Fibroblast of lung (primary cell): ENCODE measurements around the gene NPTX1. TPM values are rescaled to one million over a fixed set of nuclear protein-coding genes. Genes with fewer than 3 reads are reported as not detected.
A peak's percentile ranks its signal among the peaks of the same experiment; 100 is the strongest.

ENCODE experiments used
- DNase-seq, 2 donors: peaks; one replicate each; pipeline versions ENCODE4 v3.0.0 to v3.0.0-alpha.2; 2010; ENCODE audit warnings: low read depth in 2 of 2
- H2AFZ ChIP-seq: 2 replicates; pipeline ENCODE4 v1.5.1; 2012; ENCODE audit warnings: low read length, control low read depth, inconsistent platforms
- H3K27ac ChIP-seq: 2 replicates; pipeline ENCODE4 v1.5.1; 2011; ENCODE audit warnings: low read length, control low read depth; ENCODE audit not compliant: insufficient read depth
- H3K27me3 ChIP-seq: 2 replicates; pipeline ENCODE4 v1.5.1; 2011; ENCODE audit warnings: mild to moderate bottlenecking, low read length; ENCODE audit not compliant: control insufficient read depth, insufficient read depth
- H3K36me3 ChIP-seq: 2 replicates; pipeline ENCODE4 v1.5.1; 2011; ENCODE audit warnings: low read length; ENCODE audit not compliant: control insufficient read depth, insufficient read depth
- H3K4me1 ChIP-seq: 2 replicates; pipeline ENCODE4 v1.5.1; 2011; ENCODE audit warnings: low read length; ENCODE audit not compliant: control insufficient read depth, insufficient read depth; ENCODE audit errors: extremely low read depth
- H3K4me2 ChIP-seq: 2 replicates; pipeline ENCODE4 v1.5.1; 2011; ENCODE audit warnings: low read length, control low read depth; ENCODE audit not compliant: insufficient read depth; ENCODE audit errors: extremely low read depth
- H3K4me3 ChIP-seq, 4 experiments: fragments of 200-600 bp in 1 of 4; sonication (generic) in 1 of 4; replicated peaks in 1 of 4; 2 replicates each; pipeline ENCODE4 v1.5.1; 2011 to 2016; ENCODE audit warnings: low read length in 4 of 4, low read depth in 3 of 4, mild to moderate bottlenecking in 3 of 4, control low read depth in 2 of 4, inconsistent platforms in 1 of 4, mixed read lengths in 1 of 4; ENCODE audit not compliant: insufficient read depth in 1 of 4; ENCODE audit errors: control extremely low read depth in 1 of 4
- H3K79me2 ChIP-seq: 2 replicates; pipeline ENCODE4 v1.5.1; 2012; ENCODE audit warnings: mild to moderate bottlenecking, low read length, inconsistent platforms; ENCODE audit not compliant: control insufficient read depth, insufficient read depth
- H3K9ac ChIP-seq: 2 replicates; pipeline ENCODE4 v1.5.1; 2011; ENCODE audit warnings: mild to moderate bottlenecking, low read length, control low read depth; ENCODE audit not compliant: insufficient read depth
- H3K9me3 ChIP-seq: 2 replicates; pipeline ENCODE4 v1.5.1; 2012; ENCODE audit warnings: low read depth, low read length; ENCODE audit not compliant: control insufficient read depth, insufficient read depth
- H4K20me1 ChIP-seq: 2 replicates; pipeline ENCODE4 v1.5.1; 2011; ENCODE audit warnings: low read length; ENCODE audit not compliant: control insufficient read depth, insufficient read depth; ENCODE audit errors: extremely low read depth
- EZH2 ChIP-seq: IDR thresholded peaks from 2 replicates; pipeline ENCODE4 v1.5.1; 2012; ENCODE audit warnings: low read length, control low read depth, mild to moderate bottlenecking; ENCODE audit errors: missing control alignments
- polyA plus RNA-seq, 2 donors: library from polyadenylated mRNA; depleted of rRNA in 1 of 2; stranded (reverse) in 1 of 2; unstranded in 1 of 2; fragments of >200 nt; gene quantifications; 2 replicates each; pipeline ENCODE4 v1.2.1, GENCODE V29; 2011 to 2012; ENCODE audit warnings: missing spikeins in 1 of 2
- total RNA-seq: library from RNA; depleted of rRNA; stranded (reverse); fragments of >200 nt; gene quantifications from 2 replicates; pipeline ENCODE4 v1.2.1, GENCODE V29; 2014
- TF ChIP-seq, protein P1 (sequence below), 2 donors: IDR thresholded peaks in 1 of 2; conservative IDR thresholded peaks in 1 of 2; 1 replicate in 1 of 2; 2 replicates in 1 of 2; pipeline ENCODE4 v1.5.1; 2011 to 2012; ENCODE audit warnings: low read length in 2 of 2, control low read depth in 1 of 2, inconsistent platforms in 1 of 2, low read depth in 1 of 2, mild to moderate bottlenecking in 1 of 2

Gene NPTX1
- total and polyA plus RNA-seq, 2 donors (not counting 1 experiment from before 2014, with no cell fraction given) = 14.9 to 31.2 TPM

DNA sequence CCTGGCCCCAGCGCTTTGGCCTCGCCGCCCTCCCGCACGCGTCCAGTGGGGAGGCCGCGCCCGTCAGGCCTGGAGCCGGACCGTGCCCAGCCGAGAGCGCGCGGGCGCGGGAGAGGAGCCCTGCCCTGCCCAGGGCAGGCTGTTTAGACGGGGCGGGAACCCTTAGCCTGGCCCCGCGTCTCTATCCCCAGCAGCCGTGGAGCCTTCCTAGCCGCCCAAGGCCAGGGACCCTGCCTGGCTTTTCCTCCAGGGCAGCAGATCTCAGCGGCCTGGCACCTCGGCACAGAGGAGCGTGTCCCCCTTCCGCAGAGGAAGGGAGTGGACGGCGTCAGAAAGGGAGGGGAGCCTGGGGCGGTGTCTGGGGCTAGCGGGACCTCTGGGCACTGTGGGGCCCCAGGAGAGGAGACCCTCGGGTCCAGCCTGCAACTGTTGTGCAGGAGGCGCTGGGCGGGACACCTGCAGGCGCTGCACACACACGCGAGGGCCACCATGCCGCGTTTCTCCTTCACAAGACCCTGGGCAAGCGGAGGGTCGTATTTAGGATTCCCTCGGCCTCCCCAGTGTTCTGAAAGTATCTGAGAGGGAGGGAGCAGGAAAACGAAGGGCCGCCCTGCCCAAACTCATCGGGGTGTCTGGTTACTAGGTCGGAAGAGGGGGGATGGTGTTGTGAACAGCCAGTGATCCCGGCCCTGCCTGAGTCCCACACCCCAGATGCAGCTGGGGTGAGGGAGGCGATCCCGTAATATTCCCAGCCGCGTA is 2.3 kb upstream of the NPTX1 start:
- Histone ChIP-seq H3K79me2 (peaks cover 18% of the 10 kb centered on the region), H3K9ac (no peak overlapping the region), H3K4me2 (peak overlapping the region; percentile 75), H4K20me1 (no peaks in the 10 kb centered on the region), H3K4me1 (peaks cover 3% of the 10 kb centered on the region), H2AFZ (no peak overlapping the region), H3K4me3 (peak overlapping the region in 1 of 4 experiments; percentile 42), H3K9me3 (no peaks in the 10 kb centered on the region), H3K27me3 (peaks cover 33% of the 10 kb centered on the region), H3K36me3 (no peaks in the 10 kb centered on the region), H3K27ac (no peak overlapping the region)
- DNase-seq = no peak
- TF ChIP-seq EZH2 = peak; percentile 10
- TF ChIP-seq, protein P1, sequence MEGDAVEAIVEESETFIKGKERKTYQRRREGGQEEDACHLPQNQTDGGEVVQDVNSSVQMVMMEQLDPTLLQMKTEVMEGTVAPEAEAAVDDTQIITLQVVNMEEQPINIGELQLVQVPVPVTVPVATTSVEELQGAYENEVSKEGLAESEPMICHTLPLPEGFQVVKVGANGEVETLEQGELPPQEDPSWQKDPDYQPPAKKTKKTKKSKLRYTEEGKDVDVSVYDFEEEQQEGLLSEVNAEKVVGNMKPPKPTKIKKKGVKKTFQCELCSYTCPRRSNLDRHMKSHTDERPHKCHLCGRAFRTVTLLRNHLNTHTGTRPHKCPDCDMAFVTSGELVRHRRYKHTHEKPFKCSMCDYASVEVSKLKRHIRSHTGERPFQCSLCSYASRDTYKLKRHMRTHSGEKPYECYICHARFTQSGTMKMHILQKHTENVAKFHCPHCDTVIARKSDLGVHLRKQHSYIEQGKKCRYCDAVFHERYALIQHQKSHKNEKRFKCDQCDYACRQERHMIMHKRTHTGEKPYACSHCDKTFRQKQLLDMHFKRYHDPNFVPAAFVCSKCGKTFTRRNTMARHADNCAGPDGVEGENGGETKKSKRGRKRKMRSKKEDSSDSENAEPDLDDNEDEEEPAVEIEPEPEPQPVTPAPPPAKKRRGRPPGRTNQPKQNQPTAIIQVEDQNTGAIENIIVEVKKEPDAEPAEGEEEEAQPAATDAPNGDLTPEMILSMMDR (conservative IDR thresholded peaks at IDR 0.05 in 1 of 2, IDR thresholded peaks at IDR 0.05 in 1 of 2; ENCODE audit: low read depth in 1 of 2, low read length in 2 of 2) = no peak

DNA sequence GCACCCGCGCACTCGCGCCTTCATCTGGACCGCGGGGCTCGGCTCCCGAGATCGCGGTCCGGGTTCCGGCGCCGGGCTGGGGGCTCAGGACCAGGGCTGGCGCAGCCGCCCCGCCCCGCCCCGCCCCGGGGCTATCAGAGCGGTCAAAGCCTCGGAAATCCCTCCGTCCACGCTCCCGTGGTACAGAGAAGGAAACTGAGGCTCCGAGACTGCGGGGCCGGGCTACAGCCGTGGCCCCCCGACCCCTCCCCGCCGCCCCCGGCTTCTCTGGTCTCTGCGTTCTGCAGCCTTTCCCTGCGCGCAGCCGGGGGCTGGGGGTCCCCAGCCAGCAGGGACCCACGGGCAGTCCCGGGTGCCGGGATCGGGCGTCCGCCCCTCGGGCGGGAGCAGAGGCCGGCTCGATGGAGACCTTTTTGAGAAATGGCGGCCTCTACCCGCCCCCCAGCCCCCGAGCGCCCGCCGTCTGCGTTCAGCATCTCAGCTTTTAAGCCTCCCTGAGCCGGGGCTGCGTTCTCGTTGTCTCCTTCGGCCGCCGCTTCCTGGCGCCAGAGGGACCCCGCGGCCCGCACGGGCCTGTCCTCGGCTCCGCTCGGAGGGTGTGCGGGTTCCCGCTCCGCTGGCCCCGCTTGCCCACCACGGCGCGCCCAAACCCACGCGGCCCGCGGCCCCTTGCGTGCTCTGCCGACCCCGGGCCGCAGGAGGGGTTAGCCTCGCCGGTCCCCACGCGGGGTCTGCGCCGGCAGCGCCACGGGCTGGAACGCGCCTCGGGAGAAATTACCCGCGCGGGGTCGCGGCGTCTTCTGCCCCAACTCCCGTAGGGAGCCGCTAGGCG is 1.5 kb upstream of the NPTX1 start:
- Histone ChIP-seq H3K4me2 (peak overlapping the region; percentile 75), H3K9ac (no peak overlapping the region), H3K79me2 (peaks cover 22% of the 10 kb centered on the region), H3K9me3 (no peaks in the 10 kb centered on the region), H3K4me1 (peaks cover 3% of the 10 kb centered on the region), H3K27me3 (peaks cover 33% of the 10 kb centered on the region), H3K36me3 (peaks cover 3% of the 10 kb centered on the region), H2AFZ (no peak overlapping the region), H3K27ac (no peak overlapping the region), H3K4me3 (peak overlapping the region in 3 of 4 experiments; percentile 14 to 42 (median 21)), H4K20me1 (no peaks in the 10 kb centered on the region)
- peak; percentile 46 to 49 for DNase-seq
- TF ChIP-seq, protein P1 (conservative IDR thresholded peaks at IDR 0.05 in 1 of 2, IDR thresholded peaks at IDR 0.05 in 1 of 2; ENCODE audit: low read depth in 1 of 2, low read length in 2 of 2) = peak; percentile 49 to 58
- TF ChIP-seq EZH2 = no peak
